Loucy (cell line): ENCODE results near the gene SYNJ2.

Experiments
- H2AFZ ChIP-seq: fragments of 200-600 bp; sonication (generic); 2 replicates; pipeline ENCODE4 v1.6.0; 2016; ENCODE audit warnings: antibody characterized with exemption, mild to moderate bottlenecking, low read length, moderate library complexity
- H3F3A ChIP-seq: fragments of 200-600 bp; 2 replicates; pipeline ENCODE4 v1.6.0; 2016; ENCODE audit warnings: antibody characterized with exemption, low read depth, mild to moderate bottlenecking
- H3K27me3 ChIP-seq: fragments of 200-600 bp; sonication (generic); 2 replicates; pipeline ENCODE4 v1.6.1; 2014; ENCODE audit warnings: low read length, mild to moderate bottlenecking; ENCODE audit not compliant: insufficient read depth, poor library complexity, severe bottlenecking
- H3K36me3 ChIP-seq: fragments of 200-600 bp; sonication (generic); 2 replicates; pipeline ENCODE4 v1.6.1; 2016; ENCODE audit warnings: low read length; ENCODE audit not compliant: insufficient read depth
- H3K4me1 ChIP-seq: fragments of 200-600 bp; sonication (generic); 2 replicates; pipeline ENCODE4 v1.5.1; 2014; ENCODE audit warnings: low read length, mild to moderate bottlenecking; ENCODE audit not compliant: insufficient read depth, poor library complexity, severe bottlenecking
- H3K4me2 ChIP-seq: fragments of 200-600 bp; sonication (generic); 2 replicates; pipeline ENCODE4 v1.6.0; 2014; ENCODE audit warnings: antibody characterized with exemption, low read length, low read depth, mild to moderate bottlenecking; ENCODE audit not compliant: poor library complexity, severe bottlenecking
- H3K4me3 ChIP-seq: fragments of 200-600 bp; sonication (generic); 2 replicates; pipeline ENCODE4 v1.5.1; 2014; ENCODE audit warnings: low read length, mild to moderate bottlenecking, mixed read lengths; ENCODE audit not compliant: poor library complexity, severe bottlenecking
- H3K79me2 ChIP-seq: fragments of 200-600 bp; sonication (generic); 2 replicates; pipeline ENCODE4 v1.6.1; 2014; ENCODE audit warnings: low read length; ENCODE audit not compliant: insufficient read depth
- H3K9ac ChIP-seq: fragments of 200-600 bp; sonication (generic); 2 replicates; pipeline ENCODE4 v1.6.0; 2014; ENCODE audit warnings: mild to moderate bottlenecking, low read depth, low read length, moderate library complexity; ENCODE audit not compliant: poor library complexity, severe bottlenecking
- H3K9me2 ChIP-seq: fragments of 200-600 bp; sonication (generic); replicated peaks from 2 replicates; pipeline ENCODE4 v1.6.1; 2016; ENCODE audit warnings: low read depth, low read length, mixed read lengths
- H3K9me3 ChIP-seq: fragments of 200-600 bp; sonication (generic); 2 replicates; pipeline ENCODE4 v1.6.1; 2014; ENCODE audit warnings: mild to moderate bottlenecking, antibody characterized with exemption, low read length, low read depth; ENCODE audit not compliant: insufficient read depth
- H4K20me1 ChIP-seq: fragments of 200-600 bp; sonication (generic); 2 replicates; pipeline ENCODE4 v1.6.0; 2014; ENCODE audit warnings: antibody characterized with exemption, low read length, mild to moderate bottlenecking; ENCODE audit not compliant: insufficient read depth, poor library complexity, severe bottlenecking
- EZH2phosphoT487 ChIP-seq: fragments of 200-600 bp; IDR thresholded peaks from 2 replicates; pipeline ENCODE4 v1.6.1; 2018; ENCODE audit warnings: antibody characterized with exemption, mild to moderate bottlenecking, moderate library complexity, borderline replicate concordance
- TF ChIP-seq, protein P1 (sequence below): fragments of 200-600 bp; sonication (generic); conservative IDR thresholded peaks from 2 replicates; pipeline ENCODE4 v1.5.1; 2014; ENCODE audit warnings: mild to moderate bottlenecking, antibody characterized with exemption, low read length

SYNJ2 gene

DNA sequence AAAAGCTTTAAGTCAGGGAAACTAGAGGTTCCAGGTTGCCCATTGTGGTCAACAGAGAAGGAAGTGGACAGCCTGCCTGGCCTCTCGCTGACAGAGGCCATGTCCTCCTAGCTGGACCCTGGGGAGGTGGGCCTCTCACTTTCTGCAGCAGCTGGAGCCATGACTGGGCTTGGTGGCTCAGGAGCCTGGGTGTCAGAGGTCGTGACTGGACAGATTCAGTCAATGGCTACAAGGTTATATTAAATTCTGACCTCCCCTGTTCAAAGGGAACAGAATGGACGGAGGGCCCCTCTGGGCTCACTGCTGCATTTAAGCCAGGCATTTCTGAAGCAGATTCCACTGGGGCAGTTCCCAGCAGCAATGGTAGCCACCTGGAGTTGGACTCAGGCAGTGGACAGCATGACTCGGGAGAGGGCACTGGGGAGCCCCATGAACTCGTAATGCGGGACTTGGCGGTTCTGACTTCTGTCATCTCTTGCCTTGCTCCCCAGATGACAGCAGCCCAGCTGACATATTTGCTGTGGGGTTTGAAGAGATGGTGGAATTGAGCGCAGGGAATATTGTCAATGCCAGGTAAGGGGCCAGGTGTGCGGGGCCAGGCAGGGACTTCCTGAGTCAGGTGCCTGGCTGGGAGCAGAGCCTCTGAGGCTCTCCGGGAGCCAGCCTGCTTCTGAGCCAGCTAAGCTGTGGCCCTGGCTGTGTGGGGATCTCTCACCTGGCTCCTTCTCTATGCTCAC, 86.7 kb downstream of the SYNJ2 start:
- no peak overlapping the region for H3K4me2 ChIP-seq
- no peaks in the 10 kb centered on the region for H3K9me3 ChIP-seq
- H2AFZ ChIP-seq, result no peak overlapping the region
- no peaks in the 10 kb centered on the region for H4K20me1 ChIP-seq
- no peaks in the 10 kb centered on the region for H3K9me2 ChIP-seq
- H3K79me2 ChIP-seq, result no peaks in the 10 kb centered on the region
- H3K4me1 ChIP-seq, result peaks cover 20% of the 10 kb centered on the region
- no peaks in the 10 kb centered on the region for H3K27me3 ChIP-seq
- no peak overlapping the region for H3K9ac ChIP-seq
- H3F3A ChIP-seq, result no peaks in the 10 kb centered on the region
- no peak for TF ChIP-seq EZH2phosphoT487
- TF ChIP-seq, protein P1, sequence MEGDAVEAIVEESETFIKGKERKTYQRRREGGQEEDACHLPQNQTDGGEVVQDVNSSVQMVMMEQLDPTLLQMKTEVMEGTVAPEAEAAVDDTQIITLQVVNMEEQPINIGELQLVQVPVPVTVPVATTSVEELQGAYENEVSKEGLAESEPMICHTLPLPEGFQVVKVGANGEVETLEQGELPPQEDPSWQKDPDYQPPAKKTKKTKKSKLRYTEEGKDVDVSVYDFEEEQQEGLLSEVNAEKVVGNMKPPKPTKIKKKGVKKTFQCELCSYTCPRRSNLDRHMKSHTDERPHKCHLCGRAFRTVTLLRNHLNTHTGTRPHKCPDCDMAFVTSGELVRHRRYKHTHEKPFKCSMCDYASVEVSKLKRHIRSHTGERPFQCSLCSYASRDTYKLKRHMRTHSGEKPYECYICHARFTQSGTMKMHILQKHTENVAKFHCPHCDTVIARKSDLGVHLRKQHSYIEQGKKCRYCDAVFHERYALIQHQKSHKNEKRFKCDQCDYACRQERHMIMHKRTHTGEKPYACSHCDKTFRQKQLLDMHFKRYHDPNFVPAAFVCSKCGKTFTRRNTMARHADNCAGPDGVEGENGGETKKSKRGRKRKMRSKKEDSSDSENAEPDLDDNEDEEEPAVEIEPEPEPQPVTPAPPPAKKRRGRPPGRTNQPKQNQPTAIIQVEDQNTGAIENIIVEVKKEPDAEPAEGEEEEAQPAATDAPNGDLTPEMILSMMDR, result no peak
- H3K4me3 ChIP-seq, result no peak overlapping the region
- peaks cover 17% of the 10 kb centered on the region; the same call in 1 of the 2 replicates for H3K36me3 ChIP-seq

DNA sequence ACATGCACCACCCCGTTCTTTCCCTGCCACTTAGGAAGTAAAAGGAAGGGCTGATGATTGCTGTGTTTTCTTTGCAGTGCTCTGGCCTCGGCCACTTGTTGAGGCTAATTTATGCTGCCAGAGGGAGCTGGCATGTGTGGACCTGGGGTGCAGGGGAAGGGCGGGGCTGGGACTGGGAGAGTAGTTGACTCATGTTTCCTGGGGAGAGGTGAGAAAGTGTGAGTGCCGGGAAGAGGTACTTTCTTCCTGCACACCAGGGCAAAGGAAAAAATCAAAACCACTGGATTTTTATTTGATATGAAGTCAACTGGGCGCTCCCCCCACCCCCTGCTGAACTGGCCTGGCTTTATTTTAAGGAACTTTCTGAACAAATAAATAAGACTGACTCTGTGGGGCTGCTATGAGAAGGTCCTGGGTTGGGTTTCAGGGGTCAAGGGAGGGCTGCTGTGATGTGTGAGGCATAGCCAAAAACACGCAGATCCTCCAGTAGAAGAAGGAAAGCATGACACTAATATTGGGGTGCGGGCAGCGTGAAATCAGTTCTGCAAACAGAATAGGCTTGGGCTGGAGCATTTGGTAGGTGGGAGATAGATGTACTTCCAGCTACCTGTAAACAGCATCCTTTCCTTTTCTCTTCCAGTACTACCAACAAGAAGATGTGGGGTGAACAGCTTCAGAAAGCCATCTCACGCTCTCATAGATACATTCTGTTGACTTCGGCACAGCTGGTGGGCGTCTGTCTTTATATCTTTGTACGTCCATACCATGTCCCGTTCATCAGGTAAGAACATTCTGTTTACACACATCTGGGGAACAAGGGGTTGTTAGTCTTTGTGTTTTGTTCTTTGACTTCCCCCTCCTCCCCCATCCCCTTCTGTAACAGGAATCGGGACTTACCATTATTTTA, 87.5 kb downstream of the SYNJ2 start:
- no peak overlapping the region for H3K4me2 ChIP-seq
- H4K20me1 ChIP-seq, result no peaks in the 10 kb centered on the region
- no peaks in the 10 kb centered on the region for H3F3A ChIP-seq
- peaks cover 23% of the 10 kb centered on the region for H3K4me1 ChIP-seq
- H3K9ac ChIP-seq, result no peak overlapping the region
- TF ChIP-seq EZH2phosphoT487, result no peak
- no peaks in the 10 kb centered on the region for H3K9me3 ChIP-seq
- H3K79me2 ChIP-seq, result no peaks in the 10 kb centered on the region
- H3K36me3 ChIP-seq, result peaks cover 12% of the 10 kb centered on the region; the same call in 1 of the 2 replicates
- no peaks in the 10 kb centered on the region for H3K9me2 ChIP-seq
- H2AFZ ChIP-seq, result no peak overlapping the region
- no peaks in the 10 kb centered on the region for H3K27me3 ChIP-seq
- no peak overlapping the region for H3K4me3 ChIP-seq

DNA sequence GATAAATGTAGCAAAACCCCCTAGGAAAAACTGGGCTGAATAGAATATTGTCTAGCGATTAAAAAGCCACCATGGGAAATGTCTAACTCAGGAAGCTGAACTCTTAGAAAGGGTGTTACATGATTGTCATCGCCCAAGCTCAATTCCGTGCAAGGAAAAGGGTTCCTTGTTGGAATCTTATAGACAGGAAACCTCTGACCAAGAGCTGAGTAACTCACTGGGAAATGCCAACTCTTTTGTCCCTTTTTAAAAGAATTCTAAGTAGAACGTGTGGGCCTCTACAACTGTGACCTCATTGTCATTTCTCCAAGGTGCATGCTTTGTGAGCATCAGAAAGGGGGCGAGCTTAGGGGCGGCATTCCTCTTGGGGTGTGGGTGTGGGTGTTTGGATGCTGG, 88.1 kb downstream of the SYNJ2 start:
- no peak overlapping the region for H2AFZ ChIP-seq
- no peaks in the 10 kb centered on the region for H3F3A ChIP-seq
- no peaks in the 10 kb centered on the region for H3K79me2 ChIP-seq
- H3K4me3 ChIP-seq, result no peak overlapping the region
- H4K20me1 ChIP-seq, result no peaks in the 10 kb centered on the region
- no peak overlapping the region for H3K4me2 ChIP-seq
- no peaks in the 10 kb centered on the region for H3K27me3 ChIP-seq
- peaks cover 12% of the 10 kb centered on the region; the same call in 1 of the 2 replicates for H3K36me3 ChIP-seq
- H3K9me2 ChIP-seq, result no peaks in the 10 kb centered on the region
- peaks cover 28% of the 10 kb centered on the region for H3K4me1 ChIP-seq
- no peaks in the 10 kb centered on the region for H3K9me3 ChIP-seq
- H3K9ac ChIP-seq, result no peak overlapping the region
- TF ChIP-seq EZH2phosphoT487, result no peak
- TF ChIP-seq, protein P1, result no peak
